ENCODE measurements around the gene MRPL10. TPM values are rescaled to one million over a fixed set of nuclear protein-coding genes. Genes with fewer than 3 reads are reported as not detected.

MRPL10 gene
- total RNA-seq, 1 experiment from 2014 or later, result 74.2 TPM

DNA sequence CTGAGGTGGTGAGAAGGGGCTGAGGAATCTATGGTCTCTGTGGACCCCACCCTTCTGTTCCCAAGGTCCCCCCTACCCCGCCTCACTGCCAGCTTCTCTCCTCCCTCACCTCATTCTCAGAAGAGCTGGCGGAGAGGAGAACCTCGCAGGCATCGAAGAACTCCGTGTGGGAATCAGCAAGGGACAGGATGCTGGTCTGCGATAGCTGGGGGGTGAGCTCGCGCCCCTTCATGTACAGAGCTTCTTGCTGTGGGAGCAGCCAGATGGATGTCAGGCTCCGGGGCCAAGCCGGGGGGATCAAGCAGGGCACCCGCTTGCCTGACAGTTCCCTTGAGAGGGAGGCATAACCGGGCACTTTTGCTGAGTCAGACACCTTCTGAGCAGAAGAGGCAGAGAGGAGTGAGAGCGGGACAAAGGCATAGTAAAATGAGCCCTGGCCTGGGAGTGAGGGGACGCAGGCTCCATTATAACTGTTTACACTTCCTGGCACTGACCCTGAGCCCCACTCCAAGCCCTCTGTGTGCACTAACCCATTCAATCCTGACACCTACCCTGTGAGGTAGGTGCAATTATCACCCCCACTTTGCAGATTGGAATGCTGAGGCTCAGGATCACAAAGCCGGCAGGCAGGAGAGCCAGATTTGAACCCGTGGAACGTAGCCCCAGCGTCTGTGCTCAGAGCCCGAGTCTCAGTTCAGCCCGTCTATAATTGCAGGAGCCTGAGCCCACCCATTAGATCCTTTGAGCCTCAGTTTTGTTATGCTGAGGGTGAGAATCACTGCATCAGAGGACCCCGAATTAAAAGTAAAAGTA lies 16.0 kb downstream of the MRPL10 start:
- Histone ChIP-seq H2AFZ (ENCODE audit: low read length) (no peak overlapping the region), H4K20me1 (ENCODE audit: low read length) (peaks cover 12% of the 10 kb centered on the region; the same call in 1 of the 2 replicates), H3K27me3 (ENCODE audit: low read length) (no peaks in the 10 kb centered on the region), H3K9ac (ENCODE audit: low read length) (no peak overlapping the region), H3K9me2 (replicated peaks; ENCODE audit: low read length) (no peaks in the 10 kb centered on the region), H3K4me1 (ENCODE audit: insufficient read depth, low read length) (peaks cover 19% of the 10 kb centered on the region), H3K27ac (ENCODE audit: low read length) (no peak overlapping the region), H3K79me2 (ENCODE audit: low read length) (0 out of 2 replicates have a peak, but pooled peaks cover 4% of the 10 kb centered on the region), H3K4me2 (ENCODE audit: low read length) (no peak overlapping the region), H3F3A (ENCODE audit: low read length, unreplicated experiment) (no peaks in the 10 kb centered on the region), H3K4me3 (ENCODE audit: low read length) (no peak overlapping the region), H3K9me3 (ENCODE audit: low read length) (no peaks in the 10 kb centered on the region), H3K36me3 (ENCODE audit: low read depth, low read length) (peaks cover 23% of the 10 kb centered on the region; the same call in 1 of the 2 replicates)
- ChIA-PET CTCF (no interaction called here), POLR2A (ENCODE audit: unreplicated experiment) (no interaction called here)
- TF ChIP-seq, protein P1, sequence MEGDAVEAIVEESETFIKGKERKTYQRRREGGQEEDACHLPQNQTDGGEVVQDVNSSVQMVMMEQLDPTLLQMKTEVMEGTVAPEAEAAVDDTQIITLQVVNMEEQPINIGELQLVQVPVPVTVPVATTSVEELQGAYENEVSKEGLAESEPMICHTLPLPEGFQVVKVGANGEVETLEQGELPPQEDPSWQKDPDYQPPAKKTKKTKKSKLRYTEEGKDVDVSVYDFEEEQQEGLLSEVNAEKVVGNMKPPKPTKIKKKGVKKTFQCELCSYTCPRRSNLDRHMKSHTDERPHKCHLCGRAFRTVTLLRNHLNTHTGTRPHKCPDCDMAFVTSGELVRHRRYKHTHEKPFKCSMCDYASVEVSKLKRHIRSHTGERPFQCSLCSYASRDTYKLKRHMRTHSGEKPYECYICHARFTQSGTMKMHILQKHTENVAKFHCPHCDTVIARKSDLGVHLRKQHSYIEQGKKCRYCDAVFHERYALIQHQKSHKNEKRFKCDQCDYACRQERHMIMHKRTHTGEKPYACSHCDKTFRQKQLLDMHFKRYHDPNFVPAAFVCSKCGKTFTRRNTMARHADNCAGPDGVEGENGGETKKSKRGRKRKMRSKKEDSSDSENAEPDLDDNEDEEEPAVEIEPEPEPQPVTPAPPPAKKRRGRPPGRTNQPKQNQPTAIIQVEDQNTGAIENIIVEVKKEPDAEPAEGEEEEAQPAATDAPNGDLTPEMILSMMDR (conservative IDR thresholded peaks at IDR 0.05; ENCODE audit: low read depth, low read length), result no peak
- TF ChIP-seq EZH2phosphoT487 (IDR thresholded peaks at IDR 0.05; ENCODE audit: borderline replicate concordance, low read length) (no peak), EZH2 (IDR thresholded peaks at IDR 0.05; ENCODE audit: low read length, unreplicated experiment) (no peak)
- DNase-seq, result no peak
- intact Hi-C loops (cut with micrococcal nuclease), result no loop called here
- ATAC-seq, result no peak
- no TSS peak for BruUV-seq (replicated peaks)

DNA sequence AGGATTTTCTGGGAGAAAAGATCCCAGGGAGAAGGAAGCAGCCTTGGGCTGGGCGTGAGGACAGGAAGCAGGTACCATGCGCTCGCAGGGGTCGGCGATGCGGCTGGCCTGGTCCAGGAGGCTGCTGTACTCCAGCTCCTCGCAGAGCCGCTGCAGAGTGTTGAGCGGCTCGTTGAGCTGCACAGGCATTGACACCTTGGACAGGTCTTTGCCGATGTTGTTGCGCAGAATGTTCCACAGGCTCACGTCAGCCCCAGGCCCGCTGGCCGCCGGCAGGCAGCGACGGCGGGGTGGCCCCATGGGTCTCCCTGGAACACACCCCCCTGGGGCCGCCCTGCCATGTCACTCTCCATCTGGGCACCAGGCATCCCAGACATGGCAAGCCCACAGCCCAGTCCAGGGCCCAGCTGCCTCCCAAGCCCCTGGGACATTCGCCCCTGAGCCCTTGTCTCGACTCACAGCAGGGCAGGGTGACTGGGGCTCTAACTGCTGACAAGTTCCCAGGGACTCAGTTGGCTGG lies 17.8 kb downstream of the MRPL10 start:
- Histone ChIP-seq H3K4me2 (ENCODE audit: low read length) (no peak overlapping the region), H3K9me2 (replicated peaks; ENCODE audit: low read length) (no peaks in the 10 kb centered on the region), H3K36me3 (ENCODE audit: low read depth, low read length) (peaks cover 32% of the 10 kb centered on the region), H3K79me2 (ENCODE audit: low read length) (no peaks in the 10 kb centered on the region), H3K4me3 (ENCODE audit: low read length) (no peak overlapping the region), H3K4me1 (ENCODE audit: insufficient read depth, low read length) (peaks cover 23% of the 10 kb centered on the region), H3F3A (ENCODE audit: low read length, unreplicated experiment) (no peaks in the 10 kb centered on the region), H3K9ac (ENCODE audit: low read length) (no peak overlapping the region), H4K20me1 (ENCODE audit: low read length) (peaks cover 20% of the 10 kb centered on the region), H3K9me3 (ENCODE audit: low read length) (no peaks in the 10 kb centered on the region), H2AFZ (ENCODE audit: low read length) (no peak overlapping the region), H3K27me3 (ENCODE audit: low read length) (no peaks in the 10 kb centered on the region), H3K27ac (ENCODE audit: low read length) (no peak overlapping the region)
- TF ChIP-seq EZH2phosphoT487 (IDR thresholded peaks at IDR 0.05; ENCODE audit: borderline replicate concordance, low read length) (no peak), EZH2 (IDR thresholded peaks at IDR 0.05; ENCODE audit: low read length, unreplicated experiment) (no peak)
- TF ChIP-seq, protein P1 (conservative IDR thresholded peaks at IDR 0.05; ENCODE audit: low read depth, low read length), result no peak
- ChIA-PET POLR2A (ENCODE audit: unreplicated experiment) (no interaction called here), CTCF (no interaction called here)
- BruUV-seq (replicated peaks), result no TSS peak
- DNase-seq (no peak), ATAC-seq (no peak)
- intact Hi-C loops (cut with micrococcal nuclease), result no loop called here

DNA sequence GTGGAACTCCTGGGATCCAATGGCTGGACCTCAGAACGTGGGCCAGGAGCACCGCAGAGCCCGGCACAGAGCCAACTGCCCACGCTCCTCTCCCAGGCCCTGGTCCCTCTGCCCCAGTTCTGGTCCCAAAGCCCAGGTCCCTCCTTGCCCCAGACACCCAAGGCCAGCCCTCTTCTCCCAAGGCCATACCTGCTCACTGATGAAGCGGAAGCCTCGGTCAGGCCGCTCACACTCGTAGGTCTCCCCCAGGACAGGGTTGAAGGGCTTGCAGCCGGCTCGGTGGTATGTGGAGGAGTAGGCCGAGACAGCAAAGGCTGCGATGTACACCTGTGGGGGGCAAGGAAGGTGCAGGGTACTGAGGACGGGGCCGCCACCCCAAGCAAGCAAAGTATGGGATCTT lies 18.3 kb downstream of the MRPL10 start:
- Histone ChIP-seq H3K27me3 (ENCODE audit: low read length) (no peaks in the 10 kb centered on the region), H3K9ac (ENCODE audit: low read length) (no peak overlapping the region), H3K4me3 (ENCODE audit: low read length) (no peak overlapping the region), H2AFZ (ENCODE audit: low read length) (no peak overlapping the region), H3K79me2 (ENCODE audit: low read length) (no peaks in the 10 kb centered on the region), H3K36me3 (ENCODE audit: low read depth, low read length) (peaks cover 34% of the 10 kb centered on the region), H3K9me3 (ENCODE audit: low read length) (no peaks in the 10 kb centered on the region), H3K4me2 (ENCODE audit: low read length) (no peak overlapping the region), H3K4me1 (ENCODE audit: insufficient read depth, low read length) (peaks cover 23% of the 10 kb centered on the region), H4K20me1 (ENCODE audit: low read length) (peaks cover 20% of the 10 kb centered on the region), H3F3A (ENCODE audit: low read length, unreplicated experiment) (no peaks in the 10 kb centered on the region), H3K9me2 (replicated peaks; ENCODE audit: low read length) (no peaks in the 10 kb centered on the region), H3K27ac (ENCODE audit: low read length) (no peak overlapping the region)
- ATAC-seq (no peak), DNase-seq (no peak)
- intact Hi-C loops (cut with micrococcal nuclease), result no loop called here
- ChIA-PET POLR2A (ENCODE audit: unreplicated experiment) (no interaction called here), CTCF (no interaction called here)
- BruUV-seq (replicated peaks), result no TSS peak
- TF ChIP-seq, protein P1 (conservative IDR thresholded peaks at IDR 0.05; ENCODE audit: low read depth, low read length), result no peak
- TF ChIP-seq EZH2 (IDR thresholded peaks at IDR 0.05; ENCODE audit: low read length, unreplicated experiment) (no peak), EZH2phosphoT487 (IDR thresholded peaks at IDR 0.05; ENCODE audit: borderline replicate concordance, low read length) (no peak)

All from PC-3 (cell line).